ENCODE results near the gene WASF3. TPM values are rescaled to one million over a fixed set of nuclear protein-coding genes. Genes with fewer than 3 reads are reported as not detected.

Gene WASF3, protein sequence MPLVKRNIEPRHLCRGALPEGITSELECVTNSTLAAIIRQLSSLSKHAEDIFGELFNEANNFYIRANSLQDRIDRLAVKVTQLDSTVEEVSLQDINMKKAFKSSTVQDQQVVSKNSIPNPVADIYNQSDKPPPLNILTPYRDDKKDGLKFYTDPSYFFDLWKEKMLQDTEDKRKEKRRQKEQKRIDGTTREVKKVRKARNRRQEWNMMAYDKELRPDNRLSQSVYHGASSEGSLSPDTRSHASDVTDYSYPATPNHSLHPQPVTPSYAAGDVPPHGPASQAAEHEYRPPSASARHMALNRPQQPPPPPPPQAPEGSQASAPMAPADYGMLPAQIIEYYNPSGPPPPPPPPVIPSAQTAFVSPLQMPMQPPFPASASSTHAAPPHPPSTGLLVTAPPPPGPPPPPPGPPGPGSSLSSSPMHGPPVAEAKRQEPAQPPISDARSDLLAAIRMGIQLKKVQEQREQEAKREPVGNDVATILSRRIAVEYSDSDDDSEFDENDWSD
- 9.5 TPM in 2 replicates for total RNA-seq

DNA sequence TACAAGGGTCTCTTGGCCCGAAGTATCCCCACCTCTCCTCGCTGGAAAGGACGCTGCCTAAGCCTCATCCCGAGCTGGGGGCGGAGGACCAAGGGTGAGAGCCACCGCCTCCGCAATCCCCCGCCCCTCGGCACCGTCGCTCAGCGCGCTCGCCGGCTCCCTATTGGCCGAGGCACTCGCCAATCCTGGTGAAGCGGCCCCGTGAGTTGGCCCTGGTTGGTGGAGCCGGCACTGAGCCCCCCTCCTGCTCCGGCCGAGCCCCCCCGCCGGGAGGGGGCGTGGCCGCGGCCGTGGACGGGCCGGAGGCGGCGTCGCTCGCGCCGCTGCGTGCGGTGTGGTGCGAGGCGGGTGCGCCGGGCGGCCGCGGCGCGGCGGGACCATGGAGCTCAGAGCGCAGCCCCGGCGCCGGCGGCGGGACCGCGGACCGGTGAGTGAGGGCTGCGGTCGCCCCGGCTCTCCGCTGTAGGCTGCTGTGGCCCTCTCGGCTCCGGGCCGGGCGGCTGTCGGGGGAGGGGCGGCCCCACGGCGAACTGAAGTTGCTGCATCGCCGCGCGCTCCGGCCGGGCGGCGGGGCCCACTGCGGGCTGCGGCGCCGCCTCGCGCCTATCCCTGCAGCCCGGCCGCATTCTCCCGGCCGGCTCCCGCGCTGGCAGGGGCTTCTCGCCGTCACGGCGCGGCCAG, at the start of gene WASF3:
TSS of gene WASF3 (plus strand) at position 291 of the 681 bp plus-strand sequence. CDS start 84,588 bp downstream, outside the sequence.

Other genes starting within 250 kb of the WASF3 start
- not detected in 2 replicates for gene GPR12, start 203.1 kb downstream of the WASF3 start, total RNA-seq